Cardiac fibroblast (primary cell): Measurements from ENCODE around the gene SUSD1.

Experiments
- DNase-seq, 2 donors: peaks; one replicate each; pipeline versions ENCODE4 v3.0.0 to v3.0.0-alpha.2; 2010; ENCODE audit warnings: low read depth in 2 of 2
- H3K4me3 ChIP-seq, 2 donors: replicated peaks in 1 of 2; 1 replicate in 1 of 2; 2 replicates in 1 of 2; pipeline ENCODE4 v1.5.1; 2011; ENCODE audit warnings: low read depth in 2 of 2, low read length in 2 of 2, mild to moderate bottlenecking in 2 of 2, moderate library complexity in 1 of 2
- CTCF ChIP-seq: IDR thresholded peaks from one replicate; pipeline ENCODE4 v1.5.1; 2011; ENCODE audit warnings: low read depth, mild to moderate bottlenecking, low read length, inconsistent platforms

SUSD1 gene

GRCh38 chr9:112124156-112124555 is 50.9 kb downstream of the SUSD1 start:
- DNase-seq = no peak
- no peak for TF ChIP-seq CTCF
- H3K4me3 ChIP-seq = no peak overlapping the region

GRCh38 chr9:112121633-112122032 is 53.5 kb downstream of the SUSD1 start:
- TF ChIP-seq CTCF = no peak
- no peak overlapping the region for H3K4me3 ChIP-seq
- no peak for DNase-seq

GRCh38 chr9:112120439-112120925 is 54.6 kb downstream of the SUSD1 start:
- TF ChIP-seq CTCF = no peak
- H3K4me3 ChIP-seq = no peak overlapping the region
- DNase-seq = no peak

GRCh38 chr9:112120030-112120341 is 55.1 kb downstream of the SUSD1 start:
- DNase-seq = no peak
- H3K4me3 ChIP-seq = no peak overlapping the region
- no peak for TF ChIP-seq CTCF

- no peak for TF ChIP-seq CTCF
- H3K4me3 ChIP-seq = no peak overlapping the region
- DNase-seq = no peak
These were observed 55.7 kb downstream of the SUSD1 start for GRCh38 chr9:112119225-112120029.

GRCh38 chr9:112118009-112118408 is 57.1 kb downstream of the SUSD1 start:
- no peak for DNase-seq
- no peak for TF ChIP-seq CTCF
- H3K4me3 ChIP-seq = no peak overlapping the region
